ENCODE results near the gene RNF144A. TPM values are rescaled to one million over a fixed set of nuclear protein-coding genes. Genes with fewer than 3 reads are reported as not detected.

RNF144A gene
- total RNA-seq, 1 experiment from 2014 or later: 3.0 TPM

DNA sequence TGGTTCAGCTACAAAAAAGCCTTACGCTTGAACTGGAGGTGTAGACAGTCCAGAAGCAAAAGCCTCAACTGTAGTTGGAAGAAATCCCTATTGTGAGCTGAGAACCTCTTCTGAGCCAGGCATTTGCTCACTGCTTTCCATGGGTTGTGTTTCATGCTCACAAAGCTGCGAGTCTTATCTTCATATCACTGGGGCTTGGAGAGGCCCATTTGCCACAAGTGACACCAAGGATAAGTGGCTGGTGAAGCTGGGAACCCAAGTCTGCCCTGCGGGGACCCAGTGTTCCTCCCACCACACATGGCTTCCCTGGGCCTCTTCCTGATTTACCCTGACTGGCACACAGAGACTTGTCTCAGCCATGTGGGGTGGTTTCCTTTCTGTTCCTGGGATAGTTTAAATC is 130.4 kb downstream of the RNF144A start:
- intact Hi-C loops (cut with micrococcal nuclease; ENCODE audit: unreplicated experiment): no loop called here
- Mint-ChIP-seq H3K4me1 (ENCODE audit: low read depth, unreplicated experiment) (no peaks in the 10 kb centered on the region), H3K27me3 (ENCODE audit: insufficient read depth, unreplicated experiment) (peaks cover 12% of the 10 kb centered on the region), H3K9me3 (ENCODE audit: unreplicated experiment) (no peaks in the 10 kb centered on the region), H3K36me3 (ENCODE audit: insufficient read depth, unreplicated experiment) (no peaks in the 10 kb centered on the region), H3K4me3 (ENCODE audit: unreplicated experiment) (no peak overlapping the region), H3K27ac (ENCODE audit: unreplicated experiment) (no peak overlapping the region)
- no peak for DNase-seq
- Histone ChIP-seq H3K4me3 (ENCODE audit: low read depth, low read length) (no peak overlapping the region), H3K27me3 (replicated peaks; ENCODE audit: control insufficient read depth, insufficient read depth, low read length) (no peaks in the 10 kb centered on the region), H3K9me3 (no peaks in the 10 kb centered on the region), H3K4me1 (no peaks in the 10 kb centered on the region), H3K36me3 (ENCODE audit: control insufficient read depth, insufficient read depth, low read length) (no peaks in the 10 kb centered on the region)
- no TSS peak for BruUV-seq (replicated peaks)
- TF ChIP-seq, protein P1, sequence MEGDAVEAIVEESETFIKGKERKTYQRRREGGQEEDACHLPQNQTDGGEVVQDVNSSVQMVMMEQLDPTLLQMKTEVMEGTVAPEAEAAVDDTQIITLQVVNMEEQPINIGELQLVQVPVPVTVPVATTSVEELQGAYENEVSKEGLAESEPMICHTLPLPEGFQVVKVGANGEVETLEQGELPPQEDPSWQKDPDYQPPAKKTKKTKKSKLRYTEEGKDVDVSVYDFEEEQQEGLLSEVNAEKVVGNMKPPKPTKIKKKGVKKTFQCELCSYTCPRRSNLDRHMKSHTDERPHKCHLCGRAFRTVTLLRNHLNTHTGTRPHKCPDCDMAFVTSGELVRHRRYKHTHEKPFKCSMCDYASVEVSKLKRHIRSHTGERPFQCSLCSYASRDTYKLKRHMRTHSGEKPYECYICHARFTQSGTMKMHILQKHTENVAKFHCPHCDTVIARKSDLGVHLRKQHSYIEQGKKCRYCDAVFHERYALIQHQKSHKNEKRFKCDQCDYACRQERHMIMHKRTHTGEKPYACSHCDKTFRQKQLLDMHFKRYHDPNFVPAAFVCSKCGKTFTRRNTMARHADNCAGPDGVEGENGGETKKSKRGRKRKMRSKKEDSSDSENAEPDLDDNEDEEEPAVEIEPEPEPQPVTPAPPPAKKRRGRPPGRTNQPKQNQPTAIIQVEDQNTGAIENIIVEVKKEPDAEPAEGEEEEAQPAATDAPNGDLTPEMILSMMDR (IDR thresholded peaks at IDR 0.05; ENCODE audit: insufficient read depth in 1 of 2, low read depth in 1 of 2, low read length in 1 of 2, severe bottlenecking in 1 of 2, unreplicated experiment in 1 of 2): no peak
- ChIA-PET POLR2A (no interaction called here), CTCF (no interaction called here)

DNA sequence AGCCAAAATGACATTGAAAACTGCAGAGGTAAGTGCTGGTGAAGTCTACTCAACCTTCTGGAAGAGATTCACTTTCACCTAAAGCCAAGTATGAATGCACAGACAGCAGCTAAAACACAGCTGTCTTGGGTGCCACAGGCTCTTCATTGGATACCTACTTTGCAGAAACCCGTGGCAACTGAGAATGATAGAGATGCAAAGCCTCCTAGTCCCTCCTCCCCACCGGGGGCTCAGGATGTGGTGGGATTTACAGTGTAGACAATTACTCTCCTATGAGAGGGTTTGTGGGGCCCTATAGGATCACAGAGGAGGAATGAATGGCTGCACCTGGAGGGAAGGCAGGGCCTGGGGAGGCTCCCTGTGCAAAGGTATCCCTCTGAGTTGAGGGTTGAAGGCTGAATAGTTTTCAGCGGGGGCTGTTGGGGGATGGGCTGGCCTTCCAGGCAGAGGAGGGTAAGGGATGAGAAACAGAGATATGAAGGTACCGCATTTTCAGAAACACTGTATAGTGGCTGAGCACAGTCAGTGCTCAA is 131.6 kb downstream of the RNF144A start:
- no peak for DNase-seq
- no peaks in the 10 kb centered on the region for H3K4me1 ChIP-seq
- no peaks in the 10 kb centered on the region for H3K36me3 Mint-ChIP-seq (ENCODE audit: insufficient read depth, unreplicated experiment)
- H3K36me3 ChIP-seq (ENCODE audit: control insufficient read depth, insufficient read depth, low read length): no peaks in the 10 kb centered on the region
- peaks cover 12% of the 10 kb centered on the region for H3K27me3 Mint-ChIP-seq (ENCODE audit: insufficient read depth, unreplicated experiment)
- POLR2A ChIA-PET: no interaction called here
- no peaks in the 10 kb centered on the region for H3K4me1 Mint-ChIP-seq (ENCODE audit: low read depth, unreplicated experiment)
- CTCF ChIA-PET: no interaction called here
- TF ChIP-seq, protein P1 (IDR thresholded peaks at IDR 0.05; ENCODE audit: insufficient read depth in 1 of 2, low read depth in 1 of 2, low read length in 1 of 2, severe bottlenecking in 1 of 2, unreplicated experiment in 1 of 2): no peak
- H3K4me3 Mint-ChIP-seq (ENCODE audit: unreplicated experiment): no peak overlapping the region
- no peaks in the 10 kb centered on the region for H3K9me3 Mint-ChIP-seq (ENCODE audit: unreplicated experiment)
- no TSS peak for BruUV-seq (replicated peaks)
- H3K4me3 ChIP-seq (ENCODE audit: low read depth, low read length): no peak overlapping the region
- intact Hi-C loops (cut with micrococcal nuclease; ENCODE audit: unreplicated experiment): no loop called here
- H3K9me3 ChIP-seq: no peaks in the 10 kb centered on the region
- H3K27ac Mint-ChIP-seq (ENCODE audit: unreplicated experiment): no peak overlapping the region
- no peaks in the 10 kb centered on the region for H3K27me3 ChIP-seq (replicated peaks; ENCODE audit: control insufficient read depth, insufficient read depth, low read length)

DNA sequence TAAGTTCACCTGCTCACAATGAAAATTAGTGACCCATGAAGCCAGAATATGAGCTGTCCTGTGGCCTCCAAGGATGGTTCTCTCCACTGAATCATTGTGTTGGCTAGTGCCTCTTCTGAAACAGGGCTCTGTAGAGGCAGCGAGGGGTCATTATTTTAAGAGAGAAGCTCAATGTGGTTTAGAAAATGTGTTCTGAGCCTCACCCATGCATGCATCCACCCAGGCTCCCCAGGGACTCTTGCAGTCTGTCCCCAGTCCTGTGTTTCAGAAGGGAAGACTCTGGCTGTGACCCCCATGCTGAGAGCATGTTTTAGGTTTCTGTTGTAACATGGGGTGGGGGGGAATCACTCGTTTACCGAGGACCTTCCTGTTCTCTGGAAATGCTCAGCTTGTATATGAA is 135.2 kb downstream of the RNF144A start:
- peaks cover 12% of the 10 kb centered on the region for H3K27me3 Mint-ChIP-seq (ENCODE audit: insufficient read depth, unreplicated experiment)
- no peaks in the 10 kb centered on the region for H3K9me3 Mint-ChIP-seq (ENCODE audit: unreplicated experiment)
- no peak for DNase-seq
- H3K27ac Mint-ChIP-seq (ENCODE audit: unreplicated experiment): no peak overlapping the region
- TF ChIP-seq, protein P1 (IDR thresholded peaks at IDR 0.05; ENCODE audit: insufficient read depth in 1 of 2, low read depth in 1 of 2, low read length in 1 of 2, severe bottlenecking in 1 of 2, unreplicated experiment in 1 of 2): no peak
- ChIA-PET CTCF (no interaction called here), POLR2A (no interaction called here)
- H3K36me3 ChIP-seq (ENCODE audit: control insufficient read depth, insufficient read depth, low read length): no peaks in the 10 kb centered on the region
- H3K4me3 Mint-ChIP-seq (ENCODE audit: unreplicated experiment): no peak overlapping the region
- no peak overlapping the region for H3K4me3 ChIP-seq (ENCODE audit: low read depth, low read length)
- H3K4me1 Mint-ChIP-seq (ENCODE audit: low read depth, unreplicated experiment): no peaks in the 10 kb centered on the region
- no peaks in the 10 kb centered on the region for H3K4me1 ChIP-seq
- no peaks in the 10 kb centered on the region for H3K9me3 ChIP-seq
- intact Hi-C loops (cut with micrococcal nuclease; ENCODE audit: unreplicated experiment): no loop called here
- no TSS peak for BruUV-seq (replicated peaks)
- no peaks in the 10 kb centered on the region for H3K27me3 ChIP-seq (replicated peaks; ENCODE audit: control insufficient read depth, insufficient read depth, low read length)
- no peaks in the 10 kb centered on the region for H3K36me3 Mint-ChIP-seq (ENCODE audit: insufficient read depth, unreplicated experiment)
